ENCODE results near the gene TANGO2.

TANGO2 gene, protein sequence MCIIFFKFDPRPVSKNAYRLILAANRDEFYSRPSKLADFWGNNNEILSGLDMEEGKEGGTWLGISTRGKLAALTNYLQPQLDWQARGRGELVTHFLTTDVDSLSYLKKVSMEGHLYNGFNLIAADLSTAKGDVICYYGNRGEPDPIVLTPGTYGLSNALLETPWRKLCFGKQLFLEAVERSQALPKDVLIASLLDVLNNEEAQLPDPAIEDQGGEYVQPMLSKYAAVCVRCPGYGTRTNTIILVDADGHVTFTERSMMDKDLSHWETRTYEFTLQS

DNA sequence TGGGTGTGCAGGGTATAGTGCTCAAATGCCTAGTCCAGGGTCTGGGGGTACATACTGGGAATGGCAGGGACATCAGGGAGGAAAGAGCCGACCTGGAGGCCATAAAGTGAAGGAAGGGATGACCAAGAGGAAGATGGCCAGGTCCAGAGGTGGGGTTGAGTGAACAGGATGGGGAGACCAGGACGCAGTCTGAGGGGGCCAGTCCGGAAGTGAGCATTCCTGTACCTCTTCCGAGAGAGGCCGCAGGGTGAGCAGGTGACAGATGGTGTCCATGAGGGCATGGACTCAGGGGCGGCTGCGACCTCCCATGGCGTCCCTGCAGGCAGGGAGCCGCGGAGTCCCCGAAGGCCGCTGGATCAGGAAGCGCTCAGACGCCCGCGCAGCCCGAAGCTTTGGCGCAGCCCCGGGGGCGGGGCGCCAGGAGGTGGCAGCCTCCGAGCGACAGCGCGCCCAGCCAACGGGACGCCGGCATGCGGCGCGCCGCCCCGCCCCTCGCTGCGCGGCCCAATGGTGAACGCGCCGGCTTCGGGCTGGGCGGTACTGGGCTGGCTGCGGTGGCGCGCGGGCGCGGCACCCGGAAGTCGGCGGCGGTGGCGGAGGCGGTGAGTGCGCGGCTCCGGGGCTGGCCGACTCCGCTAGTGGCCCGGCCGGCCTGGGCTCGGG is at the start of gene TANGO2:
Gene TANGO2 (plus strand): TSS at position 578 of the 663 bp plus-strand sequence. CDS start 15,689 bp downstream, outside the sequence.
- peak; percentile 80 for DNase-seq (ENCODE audit: low read depth, low spot score)

DNA sequence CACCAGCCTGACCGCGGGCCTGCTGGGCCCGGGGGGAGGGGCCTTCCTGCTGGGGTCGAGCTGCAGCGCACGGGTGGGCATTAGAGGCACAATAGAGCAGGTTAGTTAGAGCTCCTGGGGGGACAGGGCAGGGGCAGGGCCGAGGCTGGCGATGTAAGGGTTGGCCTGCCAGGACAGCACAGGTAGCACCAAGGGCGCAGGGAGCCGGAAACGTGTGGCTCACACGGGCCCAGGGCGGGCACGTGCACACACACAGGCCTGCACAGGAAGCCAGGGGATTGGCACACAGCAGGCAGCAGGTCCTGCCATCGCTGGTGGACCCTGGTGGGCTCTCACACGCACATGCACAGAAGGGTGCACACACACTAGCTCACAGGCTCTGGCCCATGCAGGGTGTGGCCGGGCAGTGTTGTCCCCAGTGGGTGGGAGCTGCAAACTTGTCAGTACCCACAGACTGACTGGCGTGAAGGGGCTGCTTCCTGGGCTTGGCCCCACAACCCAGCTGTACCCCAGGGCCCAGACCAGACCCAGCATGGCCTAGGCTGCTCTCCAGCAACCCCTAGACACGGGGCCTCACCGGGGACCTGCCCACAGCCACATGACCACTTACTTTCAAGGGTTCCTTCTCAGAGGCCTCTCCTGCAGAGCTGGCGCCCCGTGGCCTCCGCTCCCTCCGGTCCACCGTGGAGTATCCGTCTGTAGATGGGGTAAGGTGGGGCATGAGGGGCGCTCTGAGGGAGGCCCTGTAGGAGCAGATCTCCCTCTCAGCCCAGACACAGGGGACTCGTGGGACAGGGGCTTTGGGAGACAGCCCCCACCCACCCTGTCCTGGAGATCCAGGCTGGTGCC is 49.4 kb upstream of the TANGO2 start:
- no peak for DNase-seq (ENCODE audit: low read depth, low spot score)

DNA sequence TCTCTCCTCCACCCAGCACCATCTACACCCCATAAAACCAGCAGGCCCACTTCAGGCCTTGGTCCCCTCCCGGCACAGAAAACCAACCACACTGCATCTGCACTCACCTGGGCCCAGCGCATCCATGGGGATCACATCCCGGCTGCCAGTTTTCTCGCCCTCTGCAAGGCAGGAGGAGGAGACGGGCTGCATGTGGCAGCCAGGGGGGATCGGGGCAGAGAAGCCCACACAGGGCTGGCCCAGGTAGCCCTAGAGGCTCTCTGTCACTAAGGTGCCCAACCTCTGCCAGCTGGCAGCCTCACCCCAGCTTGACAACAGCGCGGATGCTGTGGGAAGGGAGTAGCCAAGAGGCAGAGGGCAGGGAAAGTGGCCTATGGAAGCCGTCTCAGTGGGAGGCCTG is 48.7 kb upstream of the TANGO2 start:
- no peak for DNase-seq (ENCODE audit: low read depth, low spot score)

DNA sequence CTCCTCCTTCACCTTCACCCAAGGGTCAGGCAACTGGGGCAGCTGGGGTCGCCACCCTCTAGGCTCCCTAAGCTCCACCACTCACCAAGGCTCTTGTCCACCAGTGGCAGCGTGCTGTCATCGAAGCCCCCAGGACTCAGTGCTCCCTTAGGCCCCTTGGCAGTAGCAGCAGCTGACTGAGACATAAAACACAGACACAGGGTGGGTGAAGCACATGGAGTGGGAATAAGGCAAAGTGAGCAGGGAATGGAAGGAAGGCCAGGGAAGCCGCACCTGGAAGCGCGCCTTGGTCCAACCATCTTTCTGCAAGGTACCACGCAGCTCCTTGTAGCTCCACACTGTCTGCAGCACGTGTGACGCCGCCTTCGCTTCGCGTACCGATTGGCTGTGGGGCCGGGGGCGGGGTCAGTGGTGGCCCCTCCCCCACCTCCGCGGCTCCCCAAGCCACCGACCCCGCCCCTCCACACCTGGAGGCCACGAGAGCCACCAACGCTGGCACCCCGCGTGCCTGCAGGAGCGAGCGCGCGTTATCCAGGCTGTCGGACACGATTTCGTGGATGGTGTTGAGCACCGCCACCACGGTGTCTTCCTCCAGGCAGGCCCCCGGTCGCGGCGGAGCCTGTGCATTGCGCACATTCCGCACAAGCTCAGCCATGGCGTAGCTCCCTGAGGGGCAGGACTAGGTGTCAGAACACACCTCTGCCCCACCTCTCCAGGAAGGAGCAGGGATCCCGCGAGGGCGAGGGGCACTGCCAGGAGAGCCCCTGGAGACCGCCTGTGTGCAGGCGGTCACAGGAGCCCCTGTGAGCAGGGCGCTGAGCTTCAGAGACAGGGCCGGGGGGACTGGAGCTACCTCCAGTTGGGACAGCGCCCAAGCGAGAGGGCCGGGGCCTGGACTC is 48.0 kb upstream of the TANGO2 start:
- no peak for DNase-seq (ENCODE audit: low read depth, low spot score)

DNA sequence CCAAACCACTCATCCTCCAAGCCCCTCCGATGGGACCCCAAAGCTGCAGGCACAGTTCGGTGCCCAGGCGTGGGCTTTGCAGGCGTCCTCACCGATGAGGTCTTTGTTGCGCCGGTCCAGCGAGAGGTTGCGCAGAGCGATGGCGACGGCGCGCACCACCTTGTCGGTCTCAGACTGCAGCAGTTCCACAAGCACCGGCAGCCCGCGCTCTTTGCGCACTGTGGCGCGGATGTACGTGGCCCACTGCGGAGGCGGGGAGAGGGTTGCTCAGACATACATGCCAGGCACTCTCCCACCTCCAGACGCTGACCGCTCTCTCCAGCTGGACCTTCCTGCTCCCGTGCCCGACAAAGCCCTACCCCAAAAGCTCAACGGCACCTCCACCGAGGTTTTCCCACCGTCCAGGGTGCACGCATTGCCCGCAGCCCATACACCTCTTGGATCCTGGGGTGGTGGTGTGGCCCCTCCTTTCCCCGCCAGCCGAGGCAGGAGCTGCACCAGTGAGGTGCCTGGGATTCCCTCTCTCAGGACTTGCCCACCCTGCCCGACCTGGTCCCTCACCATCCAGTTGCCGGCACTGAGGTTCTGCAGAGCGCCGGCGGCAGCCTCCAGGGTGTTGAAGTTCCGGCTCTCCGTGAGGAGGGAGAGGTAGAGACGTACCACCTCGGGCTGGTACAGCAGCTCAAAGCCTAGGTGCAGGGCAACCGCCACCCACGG is 47.2 kb upstream of the TANGO2 start:
- DNase-seq (ENCODE audit: low read depth, low spot score), result no peak

DNA sequence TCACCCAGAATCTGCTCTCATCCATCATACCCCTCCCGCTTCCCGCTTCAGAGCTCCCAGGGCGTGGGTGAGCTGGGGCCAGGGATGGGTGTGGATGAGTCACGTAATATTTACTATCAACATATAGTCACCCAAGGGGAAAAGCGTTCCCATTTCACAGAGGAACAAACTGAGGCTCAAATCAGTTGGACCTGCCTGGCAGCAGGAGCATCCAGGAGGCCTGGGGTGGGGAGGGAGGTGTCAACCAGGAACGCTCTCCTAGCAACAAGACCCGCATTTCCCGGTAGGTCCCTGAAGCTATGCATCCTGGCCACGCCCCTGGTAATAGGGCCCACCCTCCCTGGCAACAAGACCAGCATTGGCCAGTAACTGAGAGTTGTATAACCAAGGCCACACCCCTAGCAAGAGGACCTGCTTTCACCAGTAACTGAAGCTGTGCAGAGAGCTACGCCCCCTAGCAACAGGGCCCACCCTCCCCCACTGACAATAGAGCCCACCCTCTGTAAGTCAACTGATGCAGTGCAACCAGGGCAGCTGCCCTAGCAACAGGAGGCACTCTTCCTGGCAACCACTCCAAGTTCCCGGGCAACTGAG is 46.5 kb upstream of the TANGO2 start:
- no peak for DNase-seq (ENCODE audit: low read depth, low spot score)

DNA sequence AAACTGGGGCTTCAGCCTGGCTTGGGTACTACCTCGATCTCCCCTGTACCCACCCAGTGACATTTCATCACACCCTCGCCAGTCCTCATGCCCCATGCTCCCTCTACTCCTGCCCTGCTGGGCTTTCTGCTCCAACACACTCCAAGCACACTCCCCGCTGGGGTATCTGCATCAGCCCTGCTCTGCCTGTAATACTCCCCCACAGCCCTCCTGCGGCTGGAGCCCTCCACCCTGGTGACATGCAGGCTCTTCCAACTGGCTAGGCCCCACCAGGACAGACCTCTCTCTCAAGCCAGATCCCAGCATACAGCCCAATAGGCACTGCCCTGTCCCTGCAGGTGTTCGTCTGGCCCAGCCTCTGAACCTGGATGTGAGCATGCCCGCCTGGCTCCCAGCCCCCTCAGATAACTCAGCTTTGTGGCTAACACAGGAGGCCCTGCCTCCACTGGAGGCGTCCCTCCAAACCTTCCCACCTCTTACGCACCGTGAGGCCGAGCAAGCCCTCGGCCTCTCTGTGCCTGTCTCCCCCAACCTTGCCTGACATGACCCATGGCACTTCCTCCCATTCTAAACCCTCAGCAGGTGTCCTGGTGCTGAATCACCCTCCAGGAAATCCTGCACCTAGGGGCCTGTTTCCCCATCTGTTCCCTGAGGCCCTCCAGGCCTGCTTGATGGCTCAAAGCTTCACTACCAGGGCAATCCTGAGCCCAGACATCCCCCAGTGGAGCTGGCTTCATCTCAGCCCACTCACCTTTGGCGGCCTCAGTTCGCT is 45.8 kb upstream of the TANGO2 start:
- DNase-seq (ENCODE audit: low read depth, low spot score), result no peak

DNA sequence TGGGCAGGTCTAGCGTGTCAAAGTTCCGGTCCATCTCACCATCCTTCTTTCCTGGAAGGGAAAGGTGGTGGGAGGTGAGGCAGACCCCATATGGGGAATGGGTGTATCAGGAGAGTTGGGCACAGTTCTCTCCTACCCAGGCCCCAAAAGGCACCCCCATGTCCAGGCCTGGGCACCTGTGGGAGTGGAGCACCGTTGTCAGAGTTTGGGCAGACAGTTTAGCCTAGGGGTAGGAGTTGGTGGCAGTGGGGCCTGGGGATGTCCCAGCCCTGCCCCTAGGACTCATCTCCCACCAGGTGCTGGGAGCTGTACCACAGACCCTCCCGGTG is 45.2 kb upstream of the TANGO2 start:
- DNase-seq (ENCODE audit: low read depth, low spot score), result no peak

DNA sequence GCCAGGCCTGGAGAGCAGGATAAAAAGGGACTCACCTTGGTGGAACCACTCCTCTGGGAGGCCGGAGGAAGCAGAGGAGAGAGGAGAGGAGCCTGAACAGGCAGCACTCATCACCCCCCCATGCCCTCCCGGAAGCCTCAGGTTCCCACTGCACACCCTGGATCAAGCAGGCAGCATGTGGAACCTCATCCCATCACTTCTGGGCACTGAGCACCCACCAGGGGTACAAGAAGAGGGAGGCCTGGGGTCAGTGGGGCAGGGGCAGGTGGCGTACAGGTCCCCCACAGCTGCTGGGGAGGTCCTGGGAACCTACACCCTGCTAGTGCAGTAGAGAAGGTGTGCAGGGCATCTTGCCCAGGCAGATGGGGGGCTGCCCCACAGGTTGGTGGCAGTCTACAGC is 44.2 kb upstream of the TANGO2 start:
- no peak for DNase-seq (ENCODE audit: low read depth, low spot score)

DNA sequence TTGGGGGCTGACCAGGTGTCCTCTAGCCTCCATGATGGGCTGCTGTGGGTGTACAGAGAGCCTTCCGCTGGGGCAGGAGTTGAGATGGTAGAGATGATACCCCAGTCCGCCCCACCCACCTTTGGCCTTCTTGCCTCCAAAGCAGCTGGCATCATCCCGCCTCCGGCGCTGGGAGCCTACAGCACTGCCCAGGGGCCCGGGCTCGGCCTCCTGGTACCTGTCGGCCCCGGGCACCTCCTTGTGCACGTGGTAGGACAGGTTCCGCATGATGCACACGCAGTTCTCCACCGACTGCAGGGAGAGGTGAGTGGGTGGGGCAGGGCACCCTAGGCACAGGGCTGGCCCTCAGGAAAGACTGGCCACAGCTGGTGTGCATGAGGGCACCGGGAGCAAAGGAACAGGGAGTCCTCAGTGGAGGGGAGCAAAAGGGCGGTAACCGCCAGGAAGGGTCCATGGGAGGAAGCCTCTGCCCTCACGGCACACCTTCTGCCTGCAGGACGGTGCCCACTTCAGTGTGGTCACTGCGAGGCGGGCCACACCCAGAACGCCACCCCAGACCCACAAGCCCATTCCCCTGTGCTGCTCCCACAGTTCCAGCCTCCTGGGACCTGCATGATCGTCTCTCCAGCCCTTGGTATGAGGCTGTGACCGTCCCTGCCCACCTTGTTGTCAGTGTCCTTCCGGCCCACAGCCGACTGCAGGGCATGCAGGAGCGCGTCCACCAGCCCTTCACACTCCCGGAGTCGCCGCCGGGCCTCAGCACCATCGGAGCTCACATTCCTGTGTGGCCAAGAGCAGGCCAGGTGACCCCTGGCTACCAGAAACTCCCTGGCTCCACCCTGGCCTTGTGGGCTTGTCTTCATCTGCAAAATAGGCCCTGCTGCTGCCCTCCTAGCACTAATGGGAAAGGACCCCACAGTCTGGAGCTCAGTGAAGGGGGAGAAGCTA is 43.3 kb upstream of the TANGO2 start:
- no peak for DNase-seq (ENCODE audit: low read depth, low spot score)

DNA sequence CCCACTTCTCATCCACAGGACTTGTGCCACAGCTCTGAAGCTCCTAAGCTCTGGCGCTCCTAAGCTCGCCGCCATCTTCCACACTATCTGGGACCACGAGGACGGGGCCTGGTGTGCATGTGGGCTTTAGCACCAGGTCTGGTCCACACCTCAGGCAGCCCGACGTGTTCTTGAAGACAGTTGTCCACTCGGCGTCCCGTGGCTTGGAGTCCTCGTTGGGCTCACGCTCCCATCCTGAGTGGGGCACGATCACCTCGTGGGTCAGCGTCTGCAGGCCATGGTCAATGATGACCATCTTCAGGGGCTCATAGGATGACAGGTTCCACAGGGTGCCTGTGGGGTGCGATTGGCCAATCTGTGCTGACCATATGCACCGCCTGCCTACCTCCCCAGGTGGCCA is 42.2 kb upstream of the TANGO2 start:
- no peak for DNase-seq (ENCODE audit: low read depth, low spot score)

DNA sequence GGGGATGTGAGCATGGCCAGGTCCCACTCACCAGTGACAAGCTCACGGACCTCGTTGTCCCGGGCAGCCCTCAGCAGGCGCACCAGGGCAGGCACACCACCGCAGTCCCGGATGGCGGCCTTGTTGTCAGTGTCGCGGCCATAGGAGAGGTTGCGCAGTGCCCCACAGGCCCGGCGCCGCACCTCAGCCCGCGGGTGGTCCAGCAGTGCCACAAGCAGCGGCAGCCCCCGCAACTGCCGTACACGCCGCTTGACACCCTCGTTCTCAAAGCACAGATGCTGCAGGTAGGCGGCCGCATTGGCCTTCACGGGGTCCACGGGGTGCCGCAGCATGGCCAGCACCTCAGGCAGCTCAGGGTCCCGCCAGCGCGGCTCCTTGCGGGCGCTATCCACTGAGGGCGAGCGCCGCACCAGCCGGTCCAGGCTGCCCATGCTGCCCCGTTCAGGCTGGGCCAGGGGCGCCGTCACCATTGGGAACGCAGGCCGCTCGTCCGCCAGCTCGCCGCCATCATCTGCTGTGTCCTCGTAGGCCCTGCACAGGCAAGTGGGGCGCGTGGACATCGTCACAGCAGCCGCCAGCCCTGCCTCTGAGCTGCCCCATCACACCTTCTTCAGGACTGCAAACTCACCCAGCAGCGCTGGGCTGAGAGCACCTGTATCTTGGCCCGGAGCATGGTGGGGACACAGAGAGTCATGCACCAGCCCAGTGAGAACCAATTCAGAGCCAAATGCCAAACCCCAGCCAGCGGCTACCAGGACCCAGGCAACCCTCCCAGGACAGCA is 41.0 kb upstream of the TANGO2 start:
- no peak for DNase-seq (ENCODE audit: low read depth, low spot score)

DNA sequence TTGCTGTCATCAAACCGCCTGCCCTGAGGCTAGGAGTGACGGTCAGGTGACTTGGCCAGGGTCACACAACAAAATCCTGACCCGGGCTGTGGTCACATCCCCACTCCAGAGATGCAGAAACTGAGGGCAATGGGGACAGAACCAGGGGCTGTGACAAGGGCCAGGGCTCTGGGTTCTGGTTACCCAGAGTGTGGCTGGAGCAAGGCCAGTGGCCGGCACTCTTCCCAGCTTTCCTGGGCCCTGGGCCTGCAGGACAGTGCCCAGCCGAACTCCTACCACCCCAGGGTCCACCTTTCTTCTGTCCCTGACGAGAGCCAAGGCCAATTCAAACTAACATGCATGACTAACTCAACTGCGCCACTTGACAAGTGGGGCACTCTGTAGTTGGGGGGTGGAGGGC is 40.1 kb upstream of the TANGO2 start:
- no peak for DNase-seq (ENCODE audit: low read depth, low spot score)

DNA sequence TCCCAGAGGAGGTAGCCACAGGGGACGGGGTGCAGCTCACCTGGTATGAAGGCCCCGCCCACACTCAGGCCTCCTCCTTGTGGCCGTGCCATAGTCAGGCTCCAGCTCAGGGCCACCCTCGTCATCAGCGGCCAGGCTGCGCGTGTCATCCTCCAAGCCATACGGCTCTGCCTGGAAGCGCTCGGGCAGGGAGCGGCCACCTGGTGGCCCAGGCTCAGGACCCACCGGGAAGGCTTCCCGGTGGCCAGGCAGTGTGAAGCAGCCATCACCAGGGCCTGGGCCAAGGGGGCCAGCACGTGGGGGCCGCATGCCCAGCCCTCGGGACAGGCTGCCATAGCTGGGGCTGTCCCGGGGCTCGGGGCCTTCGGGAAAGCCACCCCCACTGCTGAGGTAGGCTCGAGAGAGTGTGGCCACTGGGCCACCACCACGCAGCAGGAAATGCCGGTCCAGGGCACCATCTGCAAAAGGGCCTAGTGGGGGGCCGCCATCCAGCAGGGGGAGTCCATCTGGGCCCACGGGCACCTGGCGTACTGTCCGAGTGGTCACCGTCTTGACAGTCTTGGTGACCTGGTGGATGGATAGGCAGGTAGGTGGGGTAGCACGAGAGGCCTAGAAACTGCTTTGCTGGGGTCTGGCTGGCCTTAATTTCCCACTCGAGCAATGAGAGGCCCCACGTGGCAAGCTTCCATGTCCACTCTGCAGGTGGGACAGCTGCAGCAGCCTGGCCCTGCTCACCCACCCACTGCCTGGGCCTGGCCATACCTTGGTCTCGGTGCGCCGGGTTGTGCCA is 39.5 kb upstream of the TANGO2 start:
- no peak for DNase-seq (ENCODE audit: low read depth, low spot score)

DNA sequence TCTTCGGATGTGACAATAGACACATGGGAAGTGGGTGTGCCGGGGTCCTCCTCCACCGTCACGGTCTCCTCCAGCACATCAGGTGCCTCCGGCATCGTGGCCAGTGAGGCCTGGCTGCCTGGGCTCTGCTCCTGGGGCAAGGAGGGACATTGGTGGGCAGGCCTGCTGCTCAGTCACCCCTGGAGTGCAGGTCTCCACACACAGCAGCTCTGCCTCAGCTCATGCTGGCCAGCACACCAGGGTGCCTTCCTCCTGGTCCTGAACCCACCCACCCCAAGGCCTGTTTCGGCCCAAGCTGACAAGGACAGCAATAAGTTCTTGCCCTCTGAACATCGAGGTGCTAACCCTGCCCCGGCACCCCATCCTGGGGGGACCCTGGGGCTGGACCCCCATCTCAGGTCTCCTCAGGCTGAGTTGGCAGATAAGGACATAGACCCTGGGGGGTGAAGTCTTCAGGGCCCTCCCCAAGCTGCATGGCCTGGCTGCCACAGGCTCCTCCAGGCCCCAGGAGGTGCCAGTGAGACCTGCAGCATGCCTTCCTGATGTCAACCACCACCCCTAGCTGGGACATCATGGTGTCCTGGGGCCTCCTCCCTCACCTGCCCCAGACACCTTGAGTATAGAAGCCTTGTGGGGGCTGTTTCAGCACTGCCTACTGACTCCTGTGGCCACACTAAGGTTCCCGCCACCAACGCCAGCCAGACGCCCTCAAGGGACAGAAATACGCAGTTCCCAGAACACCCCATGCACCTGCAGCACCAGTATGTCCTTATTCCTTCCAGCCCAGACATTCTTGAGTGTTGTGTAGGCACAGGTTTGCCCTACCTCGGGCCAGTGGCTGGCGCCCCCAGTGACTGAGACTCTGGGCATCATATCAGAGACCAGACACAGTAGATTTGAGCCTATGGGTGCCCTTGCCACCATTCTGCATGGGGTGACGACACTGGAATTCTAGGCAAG is 38.7 kb upstream of the TANGO2 start:
- no peak for DNase-seq (ENCODE audit: low read depth, low spot score)

DNA sequence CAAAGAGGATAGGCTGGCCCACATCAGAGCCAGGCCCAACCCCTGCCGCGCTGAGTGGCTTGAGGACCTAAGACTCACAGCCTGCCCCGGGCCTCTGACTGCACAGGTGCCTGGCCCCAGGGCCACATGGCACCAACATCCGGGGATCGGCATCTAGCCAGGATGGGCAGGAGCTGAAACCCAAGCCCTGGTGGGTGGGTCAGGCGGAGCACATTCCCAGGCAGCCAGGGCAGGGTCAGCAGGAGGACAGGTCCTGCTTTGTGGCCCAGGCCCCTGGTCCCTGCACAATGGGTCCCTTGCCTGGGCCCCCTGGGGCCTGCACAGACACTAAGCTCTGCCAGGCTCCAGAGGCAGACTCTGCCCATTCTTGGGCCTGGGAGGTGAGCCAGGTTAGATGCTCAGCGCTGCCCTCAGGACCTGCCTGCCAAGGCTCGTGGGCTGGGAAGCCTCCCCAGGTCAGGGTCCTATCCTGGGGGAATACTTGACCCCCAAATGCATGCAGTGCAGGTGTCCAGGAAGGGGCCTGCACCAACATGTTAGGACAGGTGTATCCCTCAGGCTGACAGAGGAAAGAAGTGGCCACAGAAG is 37.8 kb upstream of the TANGO2 start:
- DNase-seq (ENCODE audit: low read depth, low spot score), result no peak

Data from activated CD4-positive, CD25-positive, alpha-beta regulatory T cell treated with anti-CD3 and anti-CD28 coated beads, Interleukin-2, amount 50 U/mL, for 16 hours (primary cell).